Suprapubic skin (tissue), 4 donors: Measurements from ENCODE around the gene CASS4.

Experiments used
- CTCF ChIP-seq, 2 donors: fragments of 200-600 bp in 1 of 2; fragments of 450-650 bp in 1 of 2; sonication (generic) in 1 of 2; IDR thresholded peaks; one replicate each; pipeline ENCODE4 v1.5.1; 2016 to 2019; ENCODE audit warnings: antibody characterized with exemption in 2 of 2, mild to moderate bottlenecking in 1 of 2, moderate library complexity in 1 of 2
- EP300 ChIP-seq: sonication (generic); formaldehyde crosslinking; IDR thresholded peaks from one replicate; pipeline ENCODE4 v1.6.1; 2017; ENCODE audit warnings: antibody characterized with exemption
- POLR2A ChIP-seq, 2 donors: fragments of 450-650 bp; IDR thresholded peaks; one replicate each; pipeline ENCODE4 v1.6.1; 2017; ENCODE audit warnings: antibody characterized with exemption in 2 of 2, mild to moderate bottlenecking in 2 of 2, moderate library complexity in 2 of 2
- POLR2AphosphoS5 ChIP-seq, 3 donors: sonication (generic); formaldehyde crosslinking; IDR thresholded peaks; one replicate each; pipeline ENCODE4 v1.6.1; 2017; ENCODE audit warnings: antibody characterized with exemption in 3 of 3

GRCh38 chr20:56391037-56391436, 21.0 kb upstream of the CASS4 start:
- no peak for TF ChIP-seq CTCF (IDR thresholded peaks at IDR 0.05)
- no peak for TF ChIP-seq POLR2A (IDR thresholded peaks at IDR 0.05)
- TF ChIP-seq POLR2AphosphoS5 (IDR thresholded peaks at IDR 0.05) = no peak
- TF ChIP-seq EP300 = no peak
